Liver (tissue), 9 donors: ENCODE results near the gene SMG7. TPM values are rescaled to one million over a fixed set of nuclear protein-coding genes. Genes with fewer than 3 reads are reported as not detected.

Experiments
- DNase-seq: peaks from one replicate; pipeline ENCODE4 v3.0.0-alpha.2; 2017; ENCODE audit warnings: low spot score
- H3K27ac ChIP-seq, 2 donors: one replicate each; pipeline ENCODE4 v1.7.0; 2013; ENCODE audit warnings: inconsistent platforms in 2 of 2, low read length in 2 of 2, control low read depth in 1 of 2, low read depth in 1 of 2, mild to moderate bottlenecking in 1 of 2
- H3K27me3 ChIP-seq, 4 donors: one replicate each; pipeline versions ENCODE4 v1.6.1 to v1.7.0; 2013; ENCODE audit warnings: low read length in 3 of 4, inconsistent platforms in 1 of 4, mild to moderate bottlenecking in 1 of 4, moderate library complexity in 1 of 4; ENCODE audit not compliant: control insufficient read depth in 4 of 4, insufficient read depth in 4 of 4
- H3K36me3 ChIP-seq, 4 donors: one replicate each; pipeline versions ENCODE4 v1.6.1 to v1.7.0; 2013; ENCODE audit warnings: low read length in 3 of 4, mild to moderate bottlenecking in 3 of 4, low read depth in 1 of 4, moderate library complexity in 1 of 4; ENCODE audit not compliant: control insufficient read depth in 4 of 4, insufficient read depth in 3 of 4
- H3K4me1 ChIP-seq, 4 donors: one replicate each; pipeline versions ENCODE4 v1.6.1 to v1.7.0; 2013; ENCODE audit warnings: low read length in 3 of 4, mild to moderate bottlenecking in 3 of 4, moderate library complexity in 1 of 4; ENCODE audit not compliant: control insufficient read depth in 4 of 4, insufficient read depth in 4 of 4
- H3K4me3 ChIP-seq, 3 donors: one replicate each; pipeline versions ENCODE4 v1.6.1 to v1.7.0; 2013; ENCODE audit warnings: low read length in 3 of 3, control low read depth in 1 of 3, low read depth in 1 of 3, mild to moderate bottlenecking in 1 of 3
- H3K9ac ChIP-seq, 2 donors: one replicate each; pipeline ENCODE4 v1.7.0; 2013; ENCODE audit warnings: low read length in 2 of 2, mild to moderate bottlenecking in 2 of 2, moderate library complexity in 2 of 2, control low read depth in 1 of 2, low read depth in 1 of 2
- H3K9me3 ChIP-seq, 4 donors: one replicate each; pipeline versions ENCODE4 v1.6.1 to v1.7.0; 2013; ENCODE audit warnings: low read length in 3 of 4; ENCODE audit not compliant: control insufficient read depth in 4 of 4
- EGR1 ChIP-seq, 2 donors: IDR thresholded peaks; 2 replicates each; pipeline ENCODE4 v1.6.1; 2016 to 2018; ENCODE audit warnings: antibody characterized with exemption in 2 of 2, low read depth in 2 of 2
- FOXA1 ChIP-seq: IDR thresholded peaks from 2 replicates; pipeline ENCODE4 v1.6.1; 2016; ENCODE audit warnings: antibody characterized with exemption
- FOXA2 ChIP-seq: IDR thresholded peaks from 2 replicates; pipeline ENCODE4 v1.6.1; 2016; ENCODE audit warnings: antibody characterized with exemption
- GABPA ChIP-seq, 2 donors: IDR thresholded peaks in 1 of 2; conservative IDR thresholded peaks in 1 of 2; 2 replicates each; pipeline ENCODE4 v1.6.1; 2016; ENCODE audit warnings: antibody characterized with exemption in 2 of 2, mild to moderate bottlenecking in 1 of 2, moderate library complexity in 1 of 2
- HNF4A ChIP-seq, 2 donors: conservative IDR thresholded peaks; 2 replicates each; pipeline ENCODE4 v1.6.1; 2016; ENCODE audit warnings: antibody characterized with exemption in 2 of 2, mild to moderate bottlenecking in 2 of 2
- HNF4G ChIP-seq: IDR thresholded peaks from 2 replicates; pipeline ENCODE4 v1.6.1; 2016; ENCODE audit warnings: antibody characterized with exemption
- JUND ChIP-seq, 2 donors: IDR thresholded peaks; 2 replicates each; pipeline ENCODE4 v1.6.1; 2016; ENCODE audit warnings: antibody characterized with exemption in 2 of 2
- NR2F2 ChIP-seq: IDR thresholded peaks from 2 replicates; pipeline ENCODE4 v1.6.1; 2016; ENCODE audit warnings: antibody characterized with exemption
- RAD21 ChIP-seq, 2 donors: IDR thresholded peaks; 2 replicates each; pipeline ENCODE4 v1.6.1; 2016; ENCODE audit warnings: antibody characterized with exemption in 2 of 2, mild to moderate bottlenecking in 2 of 2
- RXRA ChIP-seq, 2 donors: IDR thresholded peaks; 2 replicates each; pipeline ENCODE4 v1.6.1; 2017 to 2018; ENCODE audit warnings: antibody characterized with exemption in 2 of 2, mild to moderate bottlenecking in 1 of 2
- SP1 ChIP-seq: IDR thresholded peaks from 2 replicates; pipeline ENCODE4 v1.6.1; 2018; ENCODE audit warnings: antibody characterized with exemption, mild to moderate bottlenecking
- TAF1 ChIP-seq: conservative IDR thresholded peaks from 2 replicates; pipeline ENCODE4 v1.6.1; 2016; ENCODE audit warnings: antibody characterized with exemption, mild to moderate bottlenecking
- YY1 ChIP-seq: IDR thresholded peaks from 2 replicates; pipeline ENCODE4 v1.6.1; 2016; ENCODE audit warnings: antibody characterized with exemption, mild to moderate bottlenecking
- WGBS: extraction: QIAGEN DNeasy Blood & Tissue Kit; methylation state at CpG from one replicate; pipeline ENCODE4 v1.1.7; 2013; 5-methylcytosine and 5-hydroxymethylcytosine counted together
- polyA plus RNA-seq, 2 donors: library from polyadenylated mRNA; stranded (reverse) in 1 of 2; unstranded in 1 of 2; fragments of 200-250 nt in 1 of 2; fragments of >200 nt in 1 of 2; fragmentation: Nextera tagmentation in 1 of 2; extraction: Ambion mirVana in 1 of 2; gene quantifications; one replicate each; pipeline versions ENCODE4 v1.2.1 to v1.2.3, GENCODE V29; 2013 to 2015
- total RNA-seq, 2 donors: library from RNA; depleted of rRNA; stranded (reverse); fragments of >200 nt; gene quantifications; one replicate each; pipeline ENCODE4 v1.2.3, GENCODE V29; 2014
- TF ChIP-seq, protein P1 (sequence below): fragments of 150-350 bp; IDR thresholded peaks from 2 replicates; pipeline ENCODE4 v1.5.1; 2017; ENCODE audit warnings: improper control_type of control experiment, low read depth, low read length; ENCODE audit not compliant: missing input control
- TF ChIP-seq, protein P2 (sequence below): IDR thresholded peaks from 2 replicates; pipeline ENCODE4 v1.6.1; 2016; ENCODE audit warnings: antibody characterized with exemption
- TF ChIP-seq, protein P3 (sequence below): IDR thresholded peaks from 2 replicates; pipeline ENCODE4 v1.6.1; 2016; ENCODE audit warnings: antibody characterized with exemption
- TF ChIP-seq, protein P4 (sequence below): IDR thresholded peaks from 2 replicates; pipeline ENCODE4 v1.6.1; 2016; ENCODE audit warnings: antibody characterized with exemption, mild to moderate bottlenecking
- TF ChIP-seq, protein P5 (sequence below): IDR thresholded peaks from 2 replicates; pipeline ENCODE4 v1.6.1; 2016; ENCODE audit warnings: antibody characterized with exemption
- donor health status: healthy.
- donor health status: healthy.
- donor health status: healthy.
- donor health status: healthy.
- donor health status: healthy.

The SMG7 gene
- total and polyA plus RNA-seq, 4 donors = 9.5 to 28.7 (median 13.6) TPM

DNA sequence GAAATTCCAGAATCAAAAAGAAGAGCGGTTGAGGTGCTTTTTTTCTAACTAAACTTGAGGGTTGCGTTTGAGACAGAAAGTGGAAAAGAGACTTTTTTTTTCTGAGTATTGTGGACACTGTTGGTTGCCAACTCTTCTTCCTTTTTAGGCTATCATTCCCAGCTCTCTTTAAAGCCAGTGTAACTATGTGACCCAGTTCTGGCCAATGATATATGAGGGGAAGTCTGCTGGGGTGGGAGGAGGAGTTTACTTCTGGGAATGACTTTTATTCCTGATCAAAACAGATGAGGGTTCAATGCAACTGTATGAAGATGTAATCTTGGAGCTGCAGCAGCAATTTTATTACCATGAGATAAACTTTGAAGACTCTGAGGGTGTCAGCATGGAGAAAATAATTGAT is 36.8 kb upstream of the SMG7 start:
- Histone ChIP-seq H3K4me1 (no peaks in the 10 kb centered on the region), H3K9ac (no peak overlapping the region)
- WGBS = 83% methylated on average over 2 of the region's 2 CpGs

DNA sequence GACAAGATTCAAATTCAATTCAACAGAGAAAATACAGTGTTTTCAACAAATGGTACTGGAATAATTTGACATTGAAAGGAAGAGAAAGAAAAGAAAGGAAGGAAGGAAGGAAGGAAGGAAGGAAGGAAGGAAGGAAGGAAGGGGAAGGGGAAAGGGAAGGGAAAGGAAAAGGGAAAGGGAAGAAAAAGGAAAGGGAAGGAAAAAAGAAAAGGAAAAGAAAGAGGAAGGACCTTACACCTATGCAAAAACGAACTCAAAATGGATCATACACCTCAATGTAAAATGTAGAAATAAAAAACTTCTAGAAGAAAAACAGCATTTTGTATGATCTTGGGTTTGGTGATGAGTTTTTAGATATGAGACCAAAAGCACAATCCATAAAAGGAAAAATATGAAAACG is 34.2 kb upstream of the SMG7 start:
- Histone ChIP-seq H3K4me3 (no peak overlapping the region), H3K4me1 (no peaks in the 10 kb centered on the region), H3K9me3 (no peaks in the 10 kb centered on the region), H3K9ac (no peak overlapping the region), H3K27me3 (no peaks in the 10 kb centered on the region), H3K27ac (no peak overlapping the region), H3K36me3 (no peaks in the 10 kb centered on the region)
- WGBS = 73% methylated on average over 2 of the region's 2 CpGs
- no peak for DNase-seq
- TF ChIP-seq HNF4A (conservative IDR thresholded peaks at IDR 0.05) (no peak), SP1 (no peak), FOXA2 (no peak), YY1 (no peak), GABPA (IDR thresholded peaks at IDR 0.05 in 1 of 2, conservative IDR thresholded peaks at IDR 0.05 in 1 of 2) (no peak), JUND (IDR thresholded peaks at IDR 0.05) (no peak), TAF1 (no peak)
- TF ChIP-seq, protein P1, sequence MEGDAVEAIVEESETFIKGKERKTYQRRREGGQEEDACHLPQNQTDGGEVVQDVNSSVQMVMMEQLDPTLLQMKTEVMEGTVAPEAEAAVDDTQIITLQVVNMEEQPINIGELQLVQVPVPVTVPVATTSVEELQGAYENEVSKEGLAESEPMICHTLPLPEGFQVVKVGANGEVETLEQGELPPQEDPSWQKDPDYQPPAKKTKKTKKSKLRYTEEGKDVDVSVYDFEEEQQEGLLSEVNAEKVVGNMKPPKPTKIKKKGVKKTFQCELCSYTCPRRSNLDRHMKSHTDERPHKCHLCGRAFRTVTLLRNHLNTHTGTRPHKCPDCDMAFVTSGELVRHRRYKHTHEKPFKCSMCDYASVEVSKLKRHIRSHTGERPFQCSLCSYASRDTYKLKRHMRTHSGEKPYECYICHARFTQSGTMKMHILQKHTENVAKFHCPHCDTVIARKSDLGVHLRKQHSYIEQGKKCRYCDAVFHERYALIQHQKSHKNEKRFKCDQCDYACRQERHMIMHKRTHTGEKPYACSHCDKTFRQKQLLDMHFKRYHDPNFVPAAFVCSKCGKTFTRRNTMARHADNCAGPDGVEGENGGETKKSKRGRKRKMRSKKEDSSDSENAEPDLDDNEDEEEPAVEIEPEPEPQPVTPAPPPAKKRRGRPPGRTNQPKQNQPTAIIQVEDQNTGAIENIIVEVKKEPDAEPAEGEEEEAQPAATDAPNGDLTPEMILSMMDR = no peak

More for the DNA sequence above, 36.8 kb upstream of the SMG7 start:
- DNase-seq = no peak
- no peak overlapping the region for H3K4me3 ChIP-seq
- H3K27ac ChIP-seq = no peak overlapping the region
- no peak for TF ChIP-seq YY1
- TF ChIP-seq JUND (IDR thresholded peaks at IDR 0.05) = no peak
- no peak for TF ChIP-seq NR2F2
- TF ChIP-seq SP1 = no peak
- TF ChIP-seq FOXA2 = no peak
- TF ChIP-seq, protein P2, sequence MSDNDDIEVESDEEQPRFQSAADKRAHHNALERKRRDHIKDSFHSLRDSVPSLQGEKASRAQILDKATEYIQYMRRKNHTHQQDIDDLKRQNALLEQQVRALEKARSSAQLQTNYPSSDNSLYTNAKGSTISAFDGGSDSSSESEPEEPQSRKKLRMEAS = no peak
- TF ChIP-seq FOXA1 = no peak
- TF ChIP-seq TAF1 = no peak
- TF ChIP-seq, protein P1 = no peak
- no peak for TF ChIP-seq HNF4A (conservative IDR thresholded peaks at IDR 0.05)
- TF ChIP-seq, protein P3, sequence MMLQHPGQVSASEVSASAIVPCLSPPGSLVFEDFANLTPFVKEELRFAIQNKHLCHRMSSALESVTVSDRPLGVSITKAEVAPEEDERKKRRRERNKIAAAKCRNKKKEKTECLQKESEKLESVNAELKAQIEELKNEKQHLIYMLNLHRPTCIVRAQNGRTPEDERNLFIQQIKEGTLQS = no peak
- TF ChIP-seq, protein P4, sequence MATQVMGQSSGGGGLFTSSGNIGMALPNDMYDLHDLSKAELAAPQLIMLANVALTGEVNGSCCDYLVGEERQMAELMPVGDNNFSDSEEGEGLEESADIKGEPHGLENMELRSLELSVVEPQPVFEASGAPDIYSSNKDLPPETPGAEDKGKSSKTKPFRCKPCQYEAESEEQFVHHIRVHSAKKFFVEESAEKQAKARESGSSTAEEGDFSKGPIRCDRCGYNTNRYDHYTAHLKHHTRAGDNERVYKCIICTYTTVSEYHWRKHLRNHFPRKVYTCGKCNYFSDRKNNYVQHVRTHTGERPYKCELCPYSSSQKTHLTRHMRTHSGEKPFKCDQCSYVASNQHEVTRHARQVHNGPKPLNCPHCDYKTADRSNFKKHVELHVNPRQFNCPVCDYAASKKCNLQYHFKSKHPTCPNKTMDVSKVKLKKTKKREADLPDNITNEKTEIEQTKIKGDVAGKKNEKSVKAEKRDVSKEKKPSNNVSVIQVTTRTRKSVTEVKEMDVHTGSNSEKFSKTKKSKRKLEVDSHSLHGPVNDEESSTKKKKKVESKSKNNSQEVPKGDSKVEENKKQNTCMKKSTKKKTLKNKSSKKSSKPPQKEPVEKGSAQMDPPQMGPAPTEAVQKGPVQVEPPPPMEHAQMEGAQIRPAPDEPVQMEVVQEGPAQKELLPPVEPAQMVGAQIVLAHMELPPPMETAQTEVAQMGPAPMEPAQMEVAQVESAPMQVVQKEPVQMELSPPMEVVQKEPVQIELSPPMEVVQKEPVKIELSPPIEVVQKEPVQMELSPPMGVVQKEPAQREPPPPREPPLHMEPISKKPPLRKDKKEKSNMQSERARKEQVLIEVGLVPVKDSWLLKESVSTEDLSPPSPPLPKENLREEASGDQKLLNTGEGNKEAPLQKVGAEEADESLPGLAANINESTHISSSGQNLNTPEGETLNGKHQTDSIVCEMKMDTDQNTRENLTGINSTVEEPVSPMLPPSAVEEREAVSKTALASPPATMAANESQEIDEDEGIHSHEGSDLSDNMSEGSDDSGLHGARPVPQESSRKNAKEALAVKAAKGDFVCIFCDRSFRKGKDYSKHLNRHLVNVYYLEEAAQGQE = no peak
- no peak for TF ChIP-seq RXRA (IDR thresholded peaks at IDR 0.05)
- TF ChIP-seq EGR1 (IDR thresholded peaks at IDR 0.05; ENCODE audit: low read depth in 2 of 2) = no peak
- no peak for TF ChIP-seq HNF4G
- TF ChIP-seq GABPA (IDR thresholded peaks at IDR 0.05 in 1 of 2, conservative IDR thresholded peaks at IDR 0.05 in 1 of 2) = no peak
- TF ChIP-seq, protein P5, sequence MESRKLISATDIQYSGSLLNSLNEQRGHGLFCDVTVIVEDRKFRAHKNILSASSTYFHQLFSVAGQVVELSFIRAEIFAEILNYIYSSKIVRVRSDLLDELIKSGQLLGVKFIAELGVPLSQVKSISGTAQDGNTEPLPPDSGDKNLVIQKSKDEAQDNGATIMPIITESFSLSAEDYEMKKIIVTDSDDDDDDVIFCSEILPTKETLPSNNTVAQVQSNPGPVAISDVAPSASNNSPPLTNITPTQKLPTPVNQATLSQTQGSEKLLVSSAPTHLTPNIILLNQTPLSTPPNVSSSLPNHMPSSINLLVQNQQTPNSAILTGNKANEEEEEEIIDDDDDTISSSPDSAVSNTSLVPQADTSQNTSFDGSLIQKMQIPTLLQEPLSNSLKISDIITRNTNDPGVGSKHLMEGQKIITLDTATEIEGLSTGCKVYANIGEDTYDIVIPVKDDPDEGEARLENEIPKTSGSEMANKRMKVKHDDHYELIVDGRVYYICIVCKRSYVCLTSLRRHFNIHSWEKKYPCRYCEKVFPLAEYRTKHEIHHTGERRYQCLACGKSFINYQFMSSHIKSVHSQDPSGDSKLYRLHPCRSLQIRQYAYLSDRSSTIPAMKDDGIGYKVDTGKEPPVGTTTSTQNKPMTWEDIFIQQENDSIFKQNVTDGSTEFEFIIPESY = no peak
- TF ChIP-seq RAD21 (IDR thresholded peaks at IDR 0.05) = no peak
- H3K27me3 ChIP-seq = no peaks in the 10 kb centered on the region
- no peaks in the 10 kb centered on the region for H3K36me3 ChIP-seq
- H3K9me3 ChIP-seq = no peaks in the 10 kb centered on the region
